ENCODE results near the gene CREBBP.

DNA sequence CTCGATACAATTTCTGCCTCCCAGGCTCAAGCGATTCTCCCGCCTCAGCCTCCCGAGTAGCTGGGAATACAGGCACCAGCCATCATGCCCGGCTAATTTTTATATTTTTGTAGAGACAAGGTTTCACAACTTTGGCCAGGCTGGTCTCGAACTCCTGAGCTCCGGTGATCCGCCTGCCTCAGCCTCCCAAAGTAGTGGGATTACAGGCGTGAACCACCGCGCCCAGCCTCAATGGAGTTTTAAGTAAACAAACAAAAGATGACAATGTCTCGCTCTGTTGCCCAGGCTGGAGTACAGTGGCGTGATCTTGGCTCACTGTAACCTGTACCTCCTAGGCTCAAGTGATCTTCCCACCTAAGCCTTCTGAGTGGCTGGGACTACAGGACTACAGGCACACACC is 110.6 kb downstream of the CREBBP start:
- TF ChIP-seq, protein P1, sequence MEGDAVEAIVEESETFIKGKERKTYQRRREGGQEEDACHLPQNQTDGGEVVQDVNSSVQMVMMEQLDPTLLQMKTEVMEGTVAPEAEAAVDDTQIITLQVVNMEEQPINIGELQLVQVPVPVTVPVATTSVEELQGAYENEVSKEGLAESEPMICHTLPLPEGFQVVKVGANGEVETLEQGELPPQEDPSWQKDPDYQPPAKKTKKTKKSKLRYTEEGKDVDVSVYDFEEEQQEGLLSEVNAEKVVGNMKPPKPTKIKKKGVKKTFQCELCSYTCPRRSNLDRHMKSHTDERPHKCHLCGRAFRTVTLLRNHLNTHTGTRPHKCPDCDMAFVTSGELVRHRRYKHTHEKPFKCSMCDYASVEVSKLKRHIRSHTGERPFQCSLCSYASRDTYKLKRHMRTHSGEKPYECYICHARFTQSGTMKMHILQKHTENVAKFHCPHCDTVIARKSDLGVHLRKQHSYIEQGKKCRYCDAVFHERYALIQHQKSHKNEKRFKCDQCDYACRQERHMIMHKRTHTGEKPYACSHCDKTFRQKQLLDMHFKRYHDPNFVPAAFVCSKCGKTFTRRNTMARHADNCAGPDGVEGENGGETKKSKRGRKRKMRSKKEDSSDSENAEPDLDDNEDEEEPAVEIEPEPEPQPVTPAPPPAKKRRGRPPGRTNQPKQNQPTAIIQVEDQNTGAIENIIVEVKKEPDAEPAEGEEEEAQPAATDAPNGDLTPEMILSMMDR (IDR thresholded peaks at IDR 0.05), result no peak
- TF ChIP-seq ZFX (IDR thresholded peaks at IDR 0.05; ENCODE audit: borderline replicate concordance), result no peak
